HEK293 (cell line): ENCODE results near the gene SPAG5.

Experiments used
- FEZF1 ChIP-seq: fragments of 450-650 bp; formaldehyde crosslinking; IDR thresholded peaks from 2 replicates; pipeline ENCODE4 v1.5.1; 2016; ENCODE audit warnings: missing biosample characterization, missing genetic modification characterization
- HOXD13 ChIP-seq: sonication (generic); formaldehyde crosslinking; IDR thresholded peaks from 2 replicates; pipeline ENCODE4 v1.8.0; 2022; ENCODE audit warnings: missing genetic modification reagents, borderline replicate concordance
- ZNF239 ChIP-seq: fragments of 450-650 bp; formaldehyde crosslinking; IDR thresholded peaks from 2 replicates; pipeline ENCODE4 v1.5.1; 2016; ENCODE audit warnings: missing biosample characterization, missing genetic modification characterization
- TF ChIP-seq, protein P1 (sequence below): fragments of 450-650 bp; formaldehyde crosslinking; IDR thresholded peaks from 2 replicates; pipeline ENCODE4 v1.5.1; 2017; ENCODE audit warnings: missing biosample characterization, missing genetic modification characterization
- TF ChIP-seq, protein P2 (sequence below): fragments of 450-650 bp; formaldehyde crosslinking; IDR thresholded peaks from 2 replicates; pipeline ENCODE4 v1.5.1; 2016; ENCODE audit warnings: missing biosample characterization, missing genetic modification characterization
- TF ChIP-seq, protein P3 (sequence below): fragments of 450-650 bp; formaldehyde crosslinking; optimal IDR thresholded peaks from 2 replicates; pipeline ENCODE3; 2016; ENCODE audit warnings: missing biosample characterization, mild to moderate bottlenecking, missing genetic modification characterization
- TF ChIP-seq, protein P4 (sequence below): fragments of 450-650 bp; formaldehyde crosslinking; IDR thresholded peaks from 2 replicates; pipeline ENCODE4 v1.5.1; 2016; ENCODE audit warnings: missing biosample characterization, missing genetic modification characterization

DNA sequence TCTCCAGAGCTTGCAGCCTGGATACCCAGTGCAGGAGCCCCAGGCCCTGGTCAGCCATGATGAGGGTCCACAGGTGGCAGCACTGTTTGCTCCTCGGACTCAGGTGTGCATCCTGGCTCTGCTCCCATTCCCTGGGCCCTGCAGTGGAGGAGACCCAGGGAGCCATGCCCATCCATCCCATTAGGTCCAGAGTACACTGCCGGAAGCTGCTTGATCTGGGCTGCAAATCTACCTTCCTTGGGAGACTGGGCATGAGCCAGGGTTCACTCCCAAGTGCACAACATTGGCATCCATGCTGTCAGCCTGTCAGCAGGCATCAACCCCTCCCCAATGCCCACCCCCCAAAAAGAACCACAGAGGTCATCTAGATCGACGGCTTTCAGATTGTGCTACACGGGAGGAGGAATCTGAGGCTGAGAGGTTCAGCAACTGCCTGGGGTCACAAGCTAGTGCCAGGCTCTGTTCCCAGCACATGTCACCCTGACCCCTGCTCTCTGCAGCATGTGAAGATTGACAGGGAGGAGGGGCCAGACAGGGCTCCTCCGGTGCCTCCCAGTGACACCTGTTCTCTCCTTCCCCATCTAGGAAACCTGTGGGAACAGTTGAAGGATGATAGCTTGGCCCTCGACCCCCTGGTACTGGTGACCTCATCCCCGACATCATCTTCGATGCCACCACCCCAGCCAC, 62.1 kb downstream of the SPAG5 start:
- TF ChIP-seq, protein P1, sequence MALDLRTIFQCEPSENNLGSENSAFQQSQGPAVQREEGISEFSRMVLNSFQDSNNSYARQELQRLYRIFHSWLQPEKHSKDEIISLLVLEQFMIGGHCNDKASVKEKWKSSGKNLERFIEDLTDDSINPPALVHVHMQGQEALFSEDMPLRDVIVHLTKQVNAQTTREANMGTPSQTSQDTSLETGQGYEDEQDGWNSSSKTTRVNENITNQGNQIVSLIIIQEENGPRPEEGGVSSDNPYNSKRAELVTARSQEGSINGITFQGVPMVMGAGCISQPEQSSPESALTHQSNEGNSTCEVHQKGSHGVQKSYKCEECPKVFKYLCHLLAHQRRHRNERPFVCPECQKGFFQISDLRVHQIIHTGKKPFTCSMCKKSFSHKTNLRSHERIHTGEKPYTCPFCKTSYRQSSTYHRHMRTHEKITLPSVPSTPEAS (tag by site-specific recombination), result no peak
- TF ChIP-seq ZNF239 (tag by site-specific recombination) (no peak), FEZF1 (tag by site-specific recombination) (no peak), HOXD13 (no peak)
- TF ChIP-seq, protein P2, sequence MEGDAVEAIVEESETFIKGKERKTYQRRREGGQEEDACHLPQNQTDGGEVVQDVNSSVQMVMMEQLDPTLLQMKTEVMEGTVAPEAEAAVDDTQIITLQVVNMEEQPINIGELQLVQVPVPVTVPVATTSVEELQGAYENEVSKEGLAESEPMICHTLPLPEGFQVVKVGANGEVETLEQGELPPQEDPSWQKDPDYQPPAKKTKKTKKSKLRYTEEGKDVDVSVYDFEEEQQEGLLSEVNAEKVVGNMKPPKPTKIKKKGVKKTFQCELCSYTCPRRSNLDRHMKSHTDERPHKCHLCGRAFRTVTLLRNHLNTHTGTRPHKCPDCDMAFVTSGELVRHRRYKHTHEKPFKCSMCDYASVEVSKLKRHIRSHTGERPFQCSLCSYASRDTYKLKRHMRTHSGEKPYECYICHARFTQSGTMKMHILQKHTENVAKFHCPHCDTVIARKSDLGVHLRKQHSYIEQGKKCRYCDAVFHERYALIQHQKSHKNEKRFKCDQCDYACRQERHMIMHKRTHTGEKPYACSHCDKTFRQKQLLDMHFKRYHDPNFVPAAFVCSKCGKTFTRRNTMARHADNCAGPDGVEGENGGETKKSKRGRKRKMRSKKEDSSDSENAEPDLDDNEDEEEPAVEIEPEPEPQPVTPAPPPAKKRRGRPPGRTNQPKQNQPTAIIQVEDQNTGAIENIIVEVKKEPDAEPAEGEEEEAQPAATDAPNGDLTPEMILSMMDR, result no peak
- TF ChIP-seq, protein P3, sequence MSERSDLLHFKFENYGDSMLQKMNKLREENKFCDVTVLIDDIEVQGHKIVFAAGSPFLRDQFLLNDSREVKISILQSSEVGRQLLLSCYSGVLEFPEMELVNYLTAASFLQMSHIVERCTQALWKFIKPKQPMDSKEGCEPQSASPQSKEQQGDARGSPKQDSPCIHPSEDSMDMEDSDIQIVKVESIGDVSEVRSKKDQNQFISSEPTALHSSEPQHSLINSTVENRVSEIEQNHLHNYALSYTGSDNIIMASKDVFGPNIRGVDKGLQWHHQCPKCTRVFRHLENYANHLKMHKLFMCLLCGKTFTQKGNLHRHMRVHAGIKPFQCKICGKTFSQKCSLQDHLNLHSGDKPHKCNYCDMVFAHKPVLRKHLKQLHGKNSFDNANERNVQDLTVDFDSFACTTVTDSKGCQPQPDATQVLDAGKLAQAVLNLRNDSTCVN (tag by site-specific recombination), result no peak
- TF ChIP-seq, protein P4, sequence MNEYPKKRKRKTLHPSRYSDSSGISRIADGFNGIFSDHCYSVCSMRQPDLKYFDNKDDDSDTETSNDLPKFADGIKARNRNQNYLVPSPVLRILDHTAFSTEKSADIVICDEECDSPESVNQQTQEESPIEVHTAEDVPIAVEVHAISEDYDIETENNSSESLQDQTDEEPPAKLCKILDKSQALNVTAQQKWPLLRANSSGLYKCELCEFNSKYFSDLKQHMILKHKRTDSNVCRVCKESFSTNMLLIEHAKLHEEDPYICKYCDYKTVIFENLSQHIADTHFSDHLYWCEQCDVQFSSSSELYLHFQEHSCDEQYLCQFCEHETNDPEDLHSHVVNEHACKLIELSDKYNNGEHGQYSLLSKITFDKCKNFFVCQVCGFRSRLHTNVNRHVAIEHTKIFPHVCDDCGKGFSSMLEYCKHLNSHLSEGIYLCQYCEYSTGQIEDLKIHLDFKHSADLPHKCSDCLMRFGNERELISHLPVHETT, result no peak
